Cardiac muscle cell (in vitro differentiated cells and primary cell): ENCODE data around the gene LMNTD1. TPM values are rescaled to one million over a fixed set of nuclear protein-coding genes. Genes with fewer than 3 reads are reported as not detected.
A peak's percentile ranks its signal among the peaks of the same experiment; 100 is the strongest.

Experiments
- DNase-seq, 2 donors: peaks; one replicate each; pipeline versions ENCODE4 v3.0.0 to v3.0.0-alpha.2; 2010 to 2017; ENCODE audit warnings: low read depth in 1 of 2, low spot score in 1 of 2
- H3K27ac ChIP-seq: fragments of 200-600 bp; sonication (generic); 2 replicates; pipeline ENCODE4 v1.5.1; 2016
- H3K27me3 ChIP-seq: fragments of 200-600 bp; sonication (generic); 2 replicates; pipeline ENCODE4 v1.6.0; 2016; ENCODE audit warnings: control low read depth
- H3K36me3 ChIP-seq: fragments of 200-600 bp; sonication (generic); 2 replicates; pipeline ENCODE4 v1.5.1; 2016; ENCODE audit warnings: control low read depth
- H3K4me1 ChIP-seq: fragments of 200-600 bp; sonication (generic); 2 replicates; pipeline ENCODE4 v1.8.1; 2017; ENCODE audit warnings: low read depth, mild to moderate bottlenecking, mixed run types
- H3K4me3 ChIP-seq: fragments of 200-600 bp; sonication (generic); 2 replicates; pipeline ENCODE4 v1.5.1; 2016; ENCODE audit warnings: mild to moderate bottlenecking
- H3K9me3 ChIP-seq: fragments of 200-600 bp; sonication (generic); 2 replicates; pipeline ENCODE4 v1.5.1; 2017; ENCODE audit warnings: low read depth, mild to moderate bottlenecking, control low read depth
- CTCF ChIP-seq: IDR thresholded peaks from 2 replicates; pipeline ENCODE4 v1.5.1; 2012; ENCODE audit warnings: low read depth, mild to moderate bottlenecking, low read length
- polyA plus RNA-seq: library from polyadenylated mRNA; unstranded; fragments of >200 nt; fragmentation: Nextera tagmentation; extraction: Ambion mirVana; gene quantifications from 2 replicates; pipeline ENCODE4 v1.2.1, GENCODE V29; 2016
- total RNA-seq: library from RNA; depleted of rRNA; stranded (reverse); fragments of >200 nt; gene quantifications from 2 replicates; pipeline ENCODE4 v1.2.3, GENCODE V29; 2016

Gene LMNTD1
- total and polyA plus RNA-seq, 2 experiments from 2014 or later, result not detected

GRCh38 chr12:25583545-25583944 is 30.5 kb upstream of the LMNTD1 start:
- H3K4me3 ChIP-seq, result no peak overlapping the region
- peak; percentile 67 to 81 for DNase-seq
- H3K27me3 ChIP-seq, result no peaks in the 10 kb centered on the region
- H3K27ac ChIP-seq, result peak overlapping the region; percentile 5
- H3K4me1 ChIP-seq, result peaks cover 6% of the 10 kb centered on the region
- no peaks in the 10 kb centered on the region for H3K36me3 ChIP-seq
- no peaks in the 10 kb centered on the region for H3K9me3 ChIP-seq
- peak; percentile 35 for TF ChIP-seq CTCF

- Histone ChIP-seq H3K4me3 (no peak overlapping the region), H3K9me3 (no peaks in the 10 kb centered on the region), H3K4me1 (peaks cover 6% of the 10 kb centered on the region), H3K27ac (no peak overlapping the region), H3K27me3 (no peaks in the 10 kb centered on the region), H3K36me3 (no peaks in the 10 kb centered on the region)
- DNase-seq, result no peak
- no peak for TF ChIP-seq CTCF
These were observed 28.0 kb upstream of the LMNTD1 start for GRCh38 chr12:25581067-25581466.

- H3K4me1 ChIP-seq, result peaks cover under 1% of the 10 kb centered on the region
- H3K27ac ChIP-seq, result no peak overlapping the region
- DNase-seq, result no peak
- no peaks in the 10 kb centered on the region for H3K9me3 ChIP-seq
- H3K27me3 ChIP-seq, result no peaks in the 10 kb centered on the region
- H3K4me3 ChIP-seq, result no peak overlapping the region
- no peak for TF ChIP-seq CTCF
- H3K36me3 ChIP-seq, result no peaks in the 10 kb centered on the region
These were observed 25.5 kb upstream of the LMNTD1 start for GRCh38 chr12:25578411-25579143.

- H3K27ac ChIP-seq, result no peak overlapping the region
- no peak for TF ChIP-seq CTCF
- H3K9me3 ChIP-seq, result no peaks in the 10 kb centered on the region
- H3K27me3 ChIP-seq, result no peaks in the 10 kb centered on the region
- DNase-seq, result no peak
- no peaks in the 10 kb centered on the region for H3K4me1 ChIP-seq
- no peaks in the 10 kb centered on the region for H3K36me3 ChIP-seq
- H3K4me3 ChIP-seq, result no peak overlapping the region
These were observed 21.7 kb upstream of the LMNTD1 start for GRCh38 chr12:25574761-25575160.

GRCh38 chr12:25573346-25573745 is 20.3 kb upstream of the LMNTD1 start:
- DNase-seq, result no peak
- Histone ChIP-seq H3K36me3 (no peaks in the 10 kb centered on the region), H3K27ac (no peak overlapping the region), H3K9me3 (no peaks in the 10 kb centered on the region), H3K4me3 (no peak overlapping the region), H3K27me3 (no peaks in the 10 kb centered on the region), H3K4me1 (no peaks in the 10 kb centered on the region)
- TF ChIP-seq CTCF, result no peak
